HL-60 (cell line): ENCODE data around the gene DNAJB1.

Experiments
- CTCF ChIP-seq: IDR thresholded peaks from one replicate; pipeline ENCODE4 v1.5.1; 2011; ENCODE audit warnings: low read length, control low read depth, inconsistent platforms; ENCODE audit not compliant: insufficient read depth
- GABPA ChIP-seq: IDR thresholded peaks from 2 replicates; pipeline ENCODE4 v1.6.1; 2012; ENCODE audit warnings: low read depth

- TF ChIP-seq CTCF (no peak), GABPA (no peak)
These were observed 26.9 kb upstream of the DNAJB1 start for GRCh38 chr19:14544977-14545715.
